ENCODE results near the gene GIMAP8.
"Not testable (repeated sequence)": the region's sequence is repeated elsewhere in the genome, so short reads cannot be mapped to it uniquely, and the experiment has no call there.

Gene GIMAP8

DNA sequence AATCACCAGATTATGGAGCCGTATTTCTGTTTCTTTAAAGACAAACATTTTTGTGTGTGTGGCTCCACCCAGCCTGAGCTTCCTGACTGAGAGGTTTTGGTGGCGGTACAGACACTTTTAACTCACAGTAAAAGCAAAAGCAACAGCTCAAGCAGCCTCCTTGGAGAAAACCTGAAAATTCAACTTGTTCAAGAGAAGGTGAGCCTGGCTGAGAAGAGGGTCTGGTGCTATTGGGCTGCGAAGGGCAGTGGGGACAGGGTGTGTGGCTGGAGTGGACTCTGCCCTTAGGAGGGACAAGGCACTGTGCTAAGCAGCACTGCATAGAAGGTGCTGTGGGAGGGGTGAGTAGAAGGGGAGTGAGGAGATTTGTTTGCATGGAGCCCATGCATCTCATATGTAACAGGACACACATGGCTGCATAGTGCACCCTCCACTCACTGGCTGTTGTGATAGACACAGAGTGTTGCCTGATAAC lies 64.4 kb downstream of the GIMAP8 start, which contains the start of gene GIMAP7:
Gene GIMAP7 (plus strand): TSS at position 125 of the 475 bp plus-strand sequence. CDS start 5,103 bp downstream, outside the sequence.
- no peak for DNase-seq (ENCODE audit: low spot score)

GRCh38 chr7:150515248-150516147 lies 65.1 kb downstream of the GIMAP8 start:
- DNase-seq (ENCODE audit: low spot score) = no peak

DNA sequence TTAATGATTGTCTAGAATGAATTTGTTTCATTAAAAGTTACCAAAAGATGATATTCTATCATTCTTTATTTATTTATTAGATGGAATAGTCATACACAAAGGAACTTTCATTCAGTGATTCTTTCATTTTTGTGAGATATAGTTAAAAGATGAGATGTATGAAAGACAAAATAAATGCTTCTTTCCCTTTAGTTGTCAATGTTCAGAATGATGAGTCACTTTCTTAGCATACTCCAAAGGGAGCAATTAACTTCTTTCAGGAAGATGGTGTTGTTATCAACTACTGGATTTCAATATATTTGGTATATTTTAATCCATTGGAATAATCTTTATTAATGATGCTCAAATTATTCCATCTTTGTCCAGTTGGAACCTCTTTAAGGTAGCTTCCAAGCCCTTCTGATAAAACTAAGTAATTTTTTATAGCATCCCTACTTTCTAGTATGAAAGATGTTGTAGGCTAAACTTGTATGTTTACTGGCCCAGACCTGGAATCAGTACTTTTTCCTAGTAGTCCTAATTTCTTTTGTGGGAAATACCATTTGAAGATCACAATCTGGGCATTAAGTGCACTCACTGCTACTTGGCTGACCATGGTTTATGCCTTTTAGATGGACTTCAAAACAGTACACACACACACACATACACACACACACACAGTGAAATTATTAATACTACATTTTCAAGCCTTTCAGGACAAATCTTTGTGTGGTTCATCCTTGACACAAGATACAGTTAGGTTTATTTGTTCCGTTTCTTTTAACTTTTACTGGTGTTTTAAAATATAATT lies 66.7 kb downstream of the GIMAP8 start:
- no peak for DNase-seq (ENCODE audit: low spot score)

DNA sequence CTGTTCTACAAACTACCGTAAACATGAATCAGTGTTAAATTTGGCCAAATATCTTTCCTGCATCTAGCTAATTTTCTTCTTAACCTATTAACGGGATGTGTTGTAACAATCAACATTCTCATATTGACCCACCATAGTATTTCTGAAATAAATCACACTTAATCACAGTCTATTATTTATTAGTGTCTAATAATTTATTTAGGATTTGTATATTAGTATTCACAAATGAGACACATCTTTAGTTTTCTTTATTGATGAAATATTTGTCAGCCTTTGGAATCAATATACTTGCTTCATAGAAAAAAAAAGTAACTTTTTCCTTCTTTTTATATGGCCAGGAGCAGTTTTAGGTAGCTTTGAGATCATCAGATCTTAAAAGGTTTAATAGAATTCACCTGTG lies 68.9 kb downstream of the GIMAP8 start:
- DNase-seq (ENCODE audit: low spot score) = no peak

DNA sequence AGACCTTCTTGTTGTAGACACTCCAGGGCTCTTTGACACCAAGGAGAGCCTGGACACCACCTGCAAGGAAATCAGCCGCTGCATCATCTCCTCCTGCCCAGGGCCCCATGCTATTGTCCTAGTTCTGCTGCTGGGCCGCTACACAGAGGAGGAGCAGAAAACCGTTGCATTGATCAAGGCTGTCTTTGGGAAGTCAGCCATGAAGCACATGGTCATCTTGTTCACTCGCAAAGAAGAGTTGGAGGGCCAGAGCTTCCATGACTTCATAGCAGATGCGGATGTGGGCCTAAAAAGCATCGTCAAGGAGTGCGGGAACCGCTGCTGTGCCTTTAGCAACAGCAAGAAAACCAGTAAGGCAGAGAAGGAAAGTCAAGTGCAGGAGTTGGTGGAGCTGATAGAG lies 69.7 kb downstream of the GIMAP8 start:
- no peak for DNase-seq (ENCODE audit: low spot score)

GRCh38 chr7:150522931-150523330 lies 72.5 kb downstream of the GIMAP8 start:
- not testable (repeated sequence) for DNase-seq (ENCODE audit: low spot score)

DNA sequence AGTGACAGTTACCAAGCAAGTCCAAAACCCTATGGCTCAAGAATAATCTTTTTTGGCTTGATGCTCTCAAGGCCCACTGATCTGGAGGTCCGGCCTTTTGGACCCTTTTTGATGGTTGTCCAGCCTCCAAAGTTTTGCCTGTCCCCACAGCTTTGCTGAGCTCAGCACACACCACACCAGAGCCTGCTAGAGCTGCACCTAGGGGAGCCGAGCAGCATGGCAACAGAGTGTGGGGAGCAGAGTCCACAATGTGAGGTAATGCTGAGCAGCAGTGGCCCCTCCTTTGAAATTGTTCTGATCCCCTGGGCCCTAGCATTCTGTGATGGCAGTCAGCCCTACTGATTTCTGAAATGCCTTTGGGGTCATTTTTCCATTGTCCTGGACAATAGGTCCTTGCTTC lies 73.6 kb downstream of the GIMAP8 start:
- no peak for DNase-seq (ENCODE audit: low spot score)
